ENCODE results near the gene MORC4.

GRCh38 chrX:107014936-107015335, 14.9 kb upstream of the MORC4 start:
- TF ChIP-seq POLR2AphosphoS5 (IDR thresholded peaks at IDR 0.05) (no peak), CTCF (IDR thresholded peaks at IDR 0.05 in 8 of 11, conservative IDR thresholded peaks at IDR 0.05 in 3 of 11) (no peak), POLR2A (IDR thresholded peaks at IDR 0.05) (no peak)

Measured in spleen (tissue), 7 donors.